ENCODE results near the gene AJM1.
"Not testable (repeated sequence)": the region's sequence is repeated elsewhere in the genome, so short reads cannot be mapped to it uniquely, and the experiment has no call there.

Gene AJM1

DNA sequence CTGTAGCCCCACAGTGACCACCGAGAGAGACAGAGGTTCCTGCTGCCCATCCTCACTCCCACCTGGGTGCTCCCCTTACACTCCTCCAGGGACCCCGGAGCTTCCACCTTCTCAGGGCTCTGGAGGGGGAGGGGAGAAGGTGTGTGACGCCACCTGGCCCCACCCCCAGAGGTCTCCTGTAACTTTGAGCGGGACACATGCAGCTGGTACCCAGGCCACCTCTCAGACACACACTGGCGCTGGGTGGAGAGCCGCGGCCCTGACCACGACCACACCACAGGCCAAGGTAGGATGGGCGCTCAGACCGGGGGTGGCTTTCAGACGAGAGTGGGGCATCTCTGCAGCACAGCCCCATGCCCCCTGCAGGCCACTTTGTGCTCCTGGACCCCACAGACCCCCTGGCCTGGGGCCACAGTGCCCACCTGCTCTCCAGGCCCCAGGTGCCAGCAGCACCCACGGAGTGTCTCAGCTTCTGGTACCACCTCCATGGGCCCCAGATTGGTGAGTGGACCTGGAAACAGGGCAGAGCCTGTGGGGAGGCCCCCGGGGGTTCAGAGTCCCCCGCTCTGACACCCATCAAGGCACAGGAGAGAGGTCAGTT lies 14.4 kb downstream of the AJM1 start:
- DNase-seq, result no peak

- no peak for DNase-seq
Observed at GRCh38 chr9:136857166-136857565, 14.9 kb downstream of the AJM1 start.

DNA sequence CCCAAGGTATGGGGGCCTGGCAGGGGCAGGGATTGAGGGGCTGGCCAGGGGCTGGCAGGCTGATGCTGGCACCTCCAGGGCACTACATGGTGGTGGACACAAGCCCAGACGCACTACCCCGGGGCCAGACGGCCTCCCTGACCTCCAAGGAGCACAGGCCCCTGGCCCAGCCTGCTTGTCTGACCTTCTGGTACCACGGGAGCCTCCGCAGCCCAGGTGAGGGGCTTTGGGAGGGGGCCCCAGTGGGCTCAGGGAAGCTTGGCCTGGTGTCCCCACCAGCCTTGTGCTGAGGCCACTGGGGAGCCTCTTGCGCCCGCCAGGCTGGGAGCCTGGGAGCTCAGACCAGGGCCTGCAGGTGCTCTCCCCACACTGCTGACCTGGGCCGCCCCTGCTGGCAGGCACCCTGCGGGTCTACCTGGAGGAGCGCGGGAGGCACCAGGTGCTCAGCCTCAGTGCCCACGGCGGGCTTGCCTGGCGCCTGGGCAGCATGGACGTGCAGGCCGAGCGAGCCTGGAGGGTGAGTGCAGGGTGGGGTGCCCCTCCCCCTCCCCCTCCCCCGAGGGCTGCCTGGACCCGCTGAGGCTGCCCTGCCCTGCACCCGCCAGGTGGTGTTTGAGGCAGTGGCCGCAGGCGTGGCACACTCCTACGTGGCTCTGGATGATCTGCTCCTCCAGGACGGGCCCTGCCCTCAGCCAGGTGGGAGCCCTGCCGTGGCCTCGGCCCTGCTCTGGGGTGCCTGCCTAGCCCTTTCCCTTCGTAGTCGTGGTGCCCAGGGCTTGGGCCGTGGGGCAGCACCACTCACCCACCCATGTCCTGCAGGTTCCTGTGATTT lies 15.5 kb downstream of the AJM1 start:
- DNase-seq, result no peak

- DNase-seq, result no peak
Observed at GRCh38 chr9:136858452-136858843, 16.2 kb downstream of the AJM1 start.

GRCh38 chr9:136858844-136859757 lies 16.8 kb downstream of the AJM1 start:
- DNase-seq, result no peak

GRCh38 chr9:136860529-136860928 lies 18.3 kb downstream of the AJM1 start:
- no peak for DNase-seq

- no peak for DNase-seq
Observed at GRCh38 chr9:136860933-136861873, 18.9 kb downstream of the AJM1 start.

DNA sequence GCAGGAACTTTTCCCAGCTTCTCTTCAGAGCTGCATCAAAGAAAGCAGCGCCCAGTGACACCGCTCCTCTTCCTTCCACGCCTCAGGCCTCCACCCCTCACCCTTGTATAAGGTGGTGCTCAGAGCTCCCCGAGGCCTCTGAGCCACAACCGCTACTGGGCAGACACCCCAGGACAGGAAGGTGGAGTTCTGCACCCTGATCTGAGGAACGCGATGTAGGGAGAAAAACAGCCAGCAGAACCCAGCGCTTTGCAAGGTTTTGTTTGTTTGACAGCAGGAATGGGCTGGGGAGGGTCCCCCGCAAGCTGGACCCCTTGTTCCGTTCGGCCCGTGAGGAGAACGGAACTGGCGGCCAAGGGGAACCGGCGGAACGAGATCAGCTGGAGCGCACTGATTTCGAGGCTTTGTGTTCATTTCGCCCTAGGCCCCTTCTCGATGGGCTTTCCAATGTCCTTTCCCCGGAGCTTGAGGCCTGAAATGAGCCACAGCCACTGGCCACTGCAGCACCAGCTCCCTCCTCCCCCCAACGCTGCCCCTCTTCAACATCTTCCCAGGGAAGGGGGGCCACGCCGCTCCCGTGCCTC lies 19.7 kb downstream of the AJM1 start:
- DNase-seq, result no peak

DNA sequence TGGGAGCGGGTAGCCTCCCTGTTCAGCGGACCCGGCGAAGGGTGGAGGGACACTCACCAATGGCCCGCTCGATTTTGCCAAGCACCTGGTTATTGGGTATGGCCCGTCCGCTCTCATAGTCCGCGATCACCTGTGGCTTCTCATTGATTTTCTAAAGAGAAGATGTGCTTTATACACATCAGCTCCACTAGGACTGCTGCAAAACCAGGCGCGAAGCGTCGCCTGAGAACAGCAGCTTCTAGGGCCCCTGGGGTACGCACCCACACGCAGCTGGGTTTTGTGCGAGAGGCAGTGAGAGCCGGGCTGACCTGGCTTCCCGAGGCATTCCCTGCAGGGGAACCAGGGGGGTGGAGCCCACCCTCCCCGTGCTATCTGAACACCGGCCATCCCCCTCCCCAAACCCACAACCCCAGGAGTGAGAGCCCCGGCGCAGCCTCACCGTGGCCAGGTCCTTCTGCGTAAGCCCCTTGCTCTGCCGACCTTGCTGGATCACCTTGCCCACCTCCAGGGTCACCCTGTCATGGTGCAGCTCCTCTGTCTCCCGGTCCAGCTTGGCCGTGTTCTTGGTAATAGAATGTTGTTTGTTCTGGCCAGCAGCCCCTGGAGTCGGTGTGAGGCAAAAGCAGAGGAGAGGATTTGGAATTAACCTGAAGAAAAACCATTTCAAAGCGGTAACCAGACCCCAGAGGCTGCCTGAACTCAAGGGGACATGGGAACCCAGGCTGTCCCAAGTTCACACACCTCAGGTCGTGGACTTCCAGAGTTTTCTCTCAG lies 20.8 kb downstream of the AJM1 start:
- no peak for DNase-seq

- DNase-seq, result no peak
Observed at GRCh38 chr9:136863623-136864273, 21.5 kb downstream of the AJM1 start.

DNA sequence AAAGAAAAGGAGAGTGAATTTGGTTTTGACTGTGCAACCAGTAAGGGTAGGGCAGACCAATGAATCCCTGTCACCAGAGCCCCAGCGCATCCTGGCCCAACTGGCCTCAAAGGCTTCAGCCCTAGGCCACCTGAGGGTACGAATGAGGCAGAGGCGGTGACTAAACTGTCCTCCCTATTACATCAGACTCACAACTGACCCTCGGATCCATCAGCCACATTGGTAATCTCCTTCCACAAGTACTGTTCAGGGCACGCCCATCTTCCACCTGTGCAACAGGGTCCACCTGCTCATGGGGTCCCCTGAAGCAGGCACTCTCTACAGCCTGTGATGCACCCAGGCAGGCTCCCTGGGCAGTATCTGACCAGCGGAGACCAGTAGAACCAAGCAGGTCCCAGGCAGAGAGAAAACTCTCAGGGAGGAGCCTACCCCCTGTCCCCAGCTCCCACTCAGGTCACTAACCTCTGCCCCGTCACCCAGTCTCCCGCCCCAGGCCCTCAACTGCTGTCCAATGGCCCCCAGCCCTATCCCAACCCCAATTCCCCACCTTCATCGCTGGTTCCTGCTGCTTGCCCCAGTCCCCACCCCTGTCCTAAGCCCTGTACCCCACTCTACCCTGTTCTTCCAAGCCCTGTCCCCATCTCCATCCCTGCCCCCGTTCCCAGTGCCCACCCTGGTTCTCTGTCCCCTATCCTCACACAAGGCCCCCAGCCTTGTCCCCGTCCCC lies 22.9 kb downstream of the AJM1 start:
- peak; percentile 3 for DNase-seq

DNA sequence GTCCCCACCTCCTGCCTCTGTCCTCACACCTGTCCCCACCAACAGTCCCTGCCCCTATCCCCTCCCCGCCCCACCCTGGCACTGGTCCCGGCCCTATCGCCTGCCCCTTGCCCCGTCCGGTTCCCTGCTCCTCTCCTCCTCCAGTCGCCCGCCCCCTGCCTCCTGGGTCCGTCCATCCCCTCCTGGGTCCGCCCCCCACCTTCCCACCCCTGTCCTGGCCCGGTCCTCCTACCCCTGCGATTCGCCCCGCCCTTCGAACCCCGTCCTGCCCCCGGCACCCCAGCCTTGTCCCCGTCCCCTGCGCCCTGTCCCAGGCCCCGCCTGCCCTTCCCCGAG lies 23.5 kb downstream of the AJM1 start:
- DNase-seq, result no peak

- DNase-seq, result not testable (repeated sequence)
Observed at GRCh38 chr9:136866898-136867421, 24.7 kb downstream of the AJM1 start.

GRCh38 chr9:136867480-136867879 lies 25.2 kb downstream of the AJM1 start:
- DNase-seq, result no peak

GRCh38 chr9:136867917-136868316 lies 25.6 kb downstream of the AJM1 start:
- no peak for DNase-seq

DNA sequence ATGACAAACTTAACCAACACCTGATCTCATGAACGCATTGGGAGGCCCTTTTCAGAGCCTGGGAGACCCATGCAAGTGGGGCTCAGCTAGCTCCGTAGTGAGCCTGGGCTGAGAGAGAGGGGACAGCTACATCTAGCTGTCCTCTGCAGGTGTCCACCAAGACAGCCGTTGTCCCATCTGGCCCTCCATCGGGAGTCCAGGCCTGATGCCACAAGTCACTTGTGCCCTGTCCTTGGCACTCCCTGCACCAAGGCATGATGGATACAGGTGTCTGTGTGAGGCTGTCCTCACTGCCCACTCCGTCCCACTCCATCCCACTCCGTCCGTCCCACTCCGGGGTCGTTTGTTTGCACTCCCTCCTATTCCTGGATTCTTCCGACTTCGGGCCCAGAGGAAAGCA lies 26.4 kb downstream of the AJM1 start:
- no peak for DNase-seq

DNA sequence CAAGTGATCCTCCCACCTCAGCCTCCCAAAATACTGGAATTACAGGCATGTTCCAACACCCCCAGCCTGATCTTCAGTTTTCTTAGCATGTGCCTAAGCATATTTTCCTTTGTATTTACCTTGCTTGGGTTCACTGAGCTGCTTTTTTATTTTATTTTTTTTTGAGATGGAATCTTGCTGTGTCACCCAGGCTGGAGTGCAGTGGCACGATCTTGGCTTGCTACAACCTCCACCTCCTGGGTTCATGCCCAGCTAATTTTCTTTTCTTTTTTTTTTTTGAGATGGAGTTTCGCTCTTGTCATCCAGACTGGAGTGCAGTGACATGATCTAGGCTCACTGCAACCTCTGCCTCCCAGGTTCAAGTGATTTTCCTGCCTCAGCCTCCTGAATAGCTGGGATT lies 27.3 kb downstream of the AJM1 start:
- not testable (repeated sequence) for DNase-seq

GRCh38 chr9:136875155-136875554 lies 32.9 kb downstream of the AJM1 start:
- DNase-seq, result no peak

GRCh38 chr9:136876476-136876875 lies 34.2 kb downstream of the AJM1 start:
- no peak for DNase-seq

- no peak for DNase-seq
Observed at GRCh38 chr9:136880651-136881050, 38.4 kb downstream of the AJM1 start.
